RWPE1 (cell line): ENCODE data around the gene CCL26.

ENCODE experiments used
- CTCF ChIA-PET: fragments of 350-600 bp; sonication (Branson Sonifier 250); formaldehyde crosslinking; extraction: SDS; loops from one replicate; lab custom pipeline; 2021; lab: Yijun Ruan, JAX
- POLR2A ChIA-PET: fragments of 400-600 bp; formaldehyde crosslinking; extraction: SDS; loops from one replicate; lab custom pipeline; 2020; ENCODE audit warnings: antibody characterized with exemption; ENCODE audit not compliant: low non-redundant PET; lab: Yijun Ruan, JAX
- DNase-seq: peaks from one replicate; pipeline ENCODE4 v3.0.0; 2012; ENCODE audit warnings: low spot score
- H3K27ac ChIP-seq: fragments of 450-650 bp; 2 replicates; pipeline ENCODE4 v1.5.1; 2017
- TF ChIP-seq, protein P1 (sequence below): fragments of 450-650 bp; conservative IDR thresholded peaks from 2 replicates; pipeline ENCODE4 v1.5.1; 2017; ENCODE audit warnings: low read depth, mild to moderate bottlenecking

Gene CCL26, protein sequence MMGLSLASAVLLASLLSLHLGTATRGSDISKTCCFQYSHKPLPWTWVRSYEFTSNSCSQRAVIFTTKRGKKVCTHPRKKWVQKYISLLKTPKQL

GRCh38 chr7:75772081-75773077, at the start of gene CCL26:
Gene CCL26, minus strand, starts transcription at chr7:75772211. Its CDS starts 35 bp downstream, at chr7:75772176.
- peak; percentile 12 for DNase-seq
- TF ChIP-seq, protein P1, sequence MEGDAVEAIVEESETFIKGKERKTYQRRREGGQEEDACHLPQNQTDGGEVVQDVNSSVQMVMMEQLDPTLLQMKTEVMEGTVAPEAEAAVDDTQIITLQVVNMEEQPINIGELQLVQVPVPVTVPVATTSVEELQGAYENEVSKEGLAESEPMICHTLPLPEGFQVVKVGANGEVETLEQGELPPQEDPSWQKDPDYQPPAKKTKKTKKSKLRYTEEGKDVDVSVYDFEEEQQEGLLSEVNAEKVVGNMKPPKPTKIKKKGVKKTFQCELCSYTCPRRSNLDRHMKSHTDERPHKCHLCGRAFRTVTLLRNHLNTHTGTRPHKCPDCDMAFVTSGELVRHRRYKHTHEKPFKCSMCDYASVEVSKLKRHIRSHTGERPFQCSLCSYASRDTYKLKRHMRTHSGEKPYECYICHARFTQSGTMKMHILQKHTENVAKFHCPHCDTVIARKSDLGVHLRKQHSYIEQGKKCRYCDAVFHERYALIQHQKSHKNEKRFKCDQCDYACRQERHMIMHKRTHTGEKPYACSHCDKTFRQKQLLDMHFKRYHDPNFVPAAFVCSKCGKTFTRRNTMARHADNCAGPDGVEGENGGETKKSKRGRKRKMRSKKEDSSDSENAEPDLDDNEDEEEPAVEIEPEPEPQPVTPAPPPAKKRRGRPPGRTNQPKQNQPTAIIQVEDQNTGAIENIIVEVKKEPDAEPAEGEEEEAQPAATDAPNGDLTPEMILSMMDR, result no peak
- H3K27ac ChIP-seq, result peak within 1 kb of the TSS; percentile 16
- CTCF ChIA-PET, result interaction anchor here (0.6 to 0.7 kb wide), 3 partner anchors 26 to 358 kb away, joined by 4 read pairs; no protein-coding TSS in a partner anchor
- POLR2A ChIA-PET, result no interaction called here

DNA sequence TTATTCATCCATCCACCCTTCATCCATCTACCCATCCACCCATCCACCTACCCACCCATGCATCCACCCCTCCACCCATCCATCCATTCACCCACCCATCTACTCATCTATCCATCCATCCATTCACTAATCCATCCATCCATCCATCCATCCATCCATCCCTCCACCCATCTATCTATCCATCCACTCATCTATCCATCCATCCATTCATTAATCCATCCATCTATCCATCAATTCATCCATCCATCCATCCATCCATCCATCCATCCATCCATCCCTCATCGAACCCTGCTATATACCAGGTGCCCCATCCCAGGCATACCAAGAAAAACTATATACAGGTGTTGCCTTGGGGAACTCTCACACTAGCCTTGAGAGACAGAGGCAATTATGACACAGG, 48.7 kb upstream of the CCL26 start:
- ChIA-PET POLR2A (no interaction called here), CTCF (no interaction called here)
- no peak for DNase-seq
- H3K27ac ChIP-seq, result no peak overlapping the region
- TF ChIP-seq, protein P1, result no peak

DNA sequence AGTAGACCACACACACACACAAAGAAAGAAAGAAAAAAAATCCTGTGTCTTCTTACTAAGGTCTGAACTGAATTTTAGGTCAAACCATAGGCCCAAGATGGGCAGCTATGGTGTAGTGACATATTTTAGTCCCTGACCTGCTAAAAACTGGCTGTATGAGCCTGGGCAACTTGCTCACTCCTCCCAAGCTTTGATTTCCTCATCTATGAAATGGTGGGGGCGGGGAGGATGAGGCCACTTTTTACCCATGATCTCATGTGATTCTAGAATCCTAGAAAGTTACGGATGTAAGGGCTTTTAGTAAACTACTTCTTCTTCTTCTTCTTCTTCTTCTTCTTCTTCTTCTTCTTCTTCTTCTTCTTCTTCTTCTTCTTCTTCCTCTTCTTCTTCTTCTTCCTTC, 47.7 kb upstream of the CCL26 start:
- ChIA-PET CTCF (no interaction called here), POLR2A (no interaction called here)
- DNase-seq, result no peak
- no peak overlapping the region for H3K27ac ChIP-seq
- TF ChIP-seq, protein P1, result no peak

- no peak for DNase-seq
- no peak overlapping the region for H3K27ac ChIP-seq
- TF ChIP-seq, protein P1, result no peak
- POLR2A ChIA-PET, result no interaction called here
- CTCF ChIA-PET, result interaction anchor here (0.6 kb wide), 1 partner anchor 155 kb away, joined by 5 read pairs; no protein-coding TSS in a partner anchor
Observed at GRCh38 chr7:75818472-75818871, 46.5 kb upstream of the CCL26 start.

GRCh38 chr7:75817116-75817515, 45.1 kb upstream of the CCL26 start:
- H3K27ac ChIP-seq, result no peak overlapping the region
- TF ChIP-seq, protein P1, result no peak
- DNase-seq, result no peak
- POLR2A ChIA-PET, result no interaction called here
- CTCF ChIA-PET, result no interaction called here

DNA sequence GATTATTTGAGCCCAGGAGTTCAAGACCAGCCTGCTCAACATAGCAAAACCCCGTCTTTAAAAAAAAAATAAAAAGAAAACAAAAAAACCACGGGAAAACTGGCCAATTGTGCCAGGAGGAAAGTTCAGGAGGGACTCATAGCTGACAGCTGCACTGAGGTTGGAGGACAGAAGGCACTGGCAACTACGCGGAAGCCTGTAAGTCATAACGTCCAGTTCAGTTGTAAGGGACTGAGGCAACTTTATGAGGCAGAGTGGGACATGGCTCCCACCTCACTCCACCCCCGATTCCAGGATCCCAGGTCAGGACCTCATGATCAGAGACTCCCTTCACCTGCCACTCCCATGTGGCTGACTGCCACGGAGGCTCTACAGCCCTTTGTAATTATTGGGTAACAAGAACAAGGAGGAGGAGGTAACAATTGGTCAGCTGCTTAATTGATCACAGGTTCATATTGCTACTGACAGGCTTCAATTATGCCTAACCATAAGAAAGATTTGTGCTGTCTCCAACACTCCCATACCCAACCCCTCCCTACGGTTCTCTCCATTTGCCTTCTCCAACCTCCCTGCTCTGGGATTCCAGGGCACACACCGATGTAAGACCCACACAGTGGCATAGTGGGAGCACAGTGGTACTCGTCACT, 43.5 kb upstream of the CCL26 start:
- H3K27ac ChIP-seq, result no peak overlapping the region
- POLR2A ChIA-PET, result no interaction called here
- no peak for DNase-seq
- TF ChIP-seq, protein P1, result no peak
- CTCF ChIA-PET, result no interaction called here
